Measurements from ENCODE around the gene NWD2.
"Not testable (repeated sequence)": the region's sequence is repeated elsewhere in the genome, so short reads cannot be mapped to it uniquely, and the experiment has no call there.

Gene NWD2

GRCh38 chr4:37473807-37474206 lies 229.3 kb downstream of the NWD2 start:
- DNase-seq, result no peak

DNA sequence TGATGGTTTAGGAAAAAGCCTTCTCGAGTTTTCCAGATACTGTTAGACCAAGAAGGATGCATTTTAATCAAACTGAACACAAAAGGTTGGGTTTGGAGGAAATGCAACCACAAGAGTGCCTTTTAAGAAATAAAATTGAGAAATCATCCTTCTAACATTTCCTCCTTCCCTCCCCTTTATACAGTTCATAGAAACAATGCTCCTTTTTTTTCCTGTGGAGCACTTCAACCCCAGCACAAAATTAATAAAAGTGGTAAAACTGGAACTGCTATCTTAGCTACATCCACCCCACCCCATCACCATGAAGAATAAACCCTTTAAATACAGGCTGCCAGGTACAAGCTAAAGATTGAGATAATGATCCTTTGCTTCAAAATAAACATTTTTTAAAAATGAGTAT lies 230.5 kb downstream of the NWD2 start:
- no peak for DNase-seq

DNA sequence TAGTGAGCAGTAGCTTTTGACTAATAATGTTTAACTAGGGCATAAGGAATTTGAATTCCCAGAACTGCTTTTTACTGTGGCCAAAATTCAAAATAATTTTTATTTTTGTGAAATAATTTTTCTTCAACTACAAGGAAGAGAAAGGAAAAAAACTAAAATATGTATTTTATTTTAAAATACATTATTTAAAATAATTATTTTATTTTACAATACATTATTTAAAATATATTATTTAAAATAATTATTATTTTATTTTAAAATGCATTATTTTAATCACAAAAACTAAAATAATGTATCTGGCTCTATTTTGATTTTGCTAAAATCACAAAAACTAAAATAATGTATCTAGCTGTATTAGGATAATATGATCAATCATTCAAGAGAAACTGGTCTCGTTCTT lies 231.2 kb downstream of the NWD2 start:
- DNase-seq, result no peak

DNA sequence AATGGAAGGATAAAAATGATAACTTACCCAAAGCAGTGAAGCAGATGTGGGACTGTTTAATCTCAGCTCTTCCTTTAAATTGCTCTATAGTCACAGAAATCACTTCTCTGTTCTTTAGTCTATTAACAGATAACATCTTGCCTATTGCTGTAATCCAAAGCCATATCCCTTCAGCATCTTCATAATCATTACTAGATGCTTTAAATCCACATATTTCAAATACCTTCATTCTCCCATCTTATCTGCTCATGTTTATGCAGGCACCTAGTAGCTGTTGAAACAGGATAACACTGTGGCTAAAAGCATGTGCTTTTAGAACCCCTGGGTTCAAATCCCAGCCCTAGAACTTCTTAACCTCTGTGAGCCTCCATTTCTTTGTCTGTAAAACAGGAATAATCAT lies 231.7 kb downstream of the NWD2 start:
- DNase-seq, result no peak

- DNase-seq, result no peak
These were observed 232.1 kb downstream of the NWD2 start for GRCh38 chr4:37476691-37477090.

GRCh38 chr4:37477126-37477525 lies 232.6 kb downstream of the NWD2 start:
- DNase-seq, result no peak

GRCh38 chr4:37478151-37478550 lies 233.6 kb downstream of the NWD2 start:
- no peak for DNase-seq

GRCh38 chr4:37480509-37480908 lies 236.0 kb downstream of the NWD2 start:
- DNase-seq, result no peak

GRCh38 chr4:37481547-37482122 lies 237.1 kb downstream of the NWD2 start:
- DNase-seq, result no peak

GRCh38 chr4:37482236-37482913 lies 237.8 kb downstream of the NWD2 start:
- no peak for DNase-seq

DNA sequence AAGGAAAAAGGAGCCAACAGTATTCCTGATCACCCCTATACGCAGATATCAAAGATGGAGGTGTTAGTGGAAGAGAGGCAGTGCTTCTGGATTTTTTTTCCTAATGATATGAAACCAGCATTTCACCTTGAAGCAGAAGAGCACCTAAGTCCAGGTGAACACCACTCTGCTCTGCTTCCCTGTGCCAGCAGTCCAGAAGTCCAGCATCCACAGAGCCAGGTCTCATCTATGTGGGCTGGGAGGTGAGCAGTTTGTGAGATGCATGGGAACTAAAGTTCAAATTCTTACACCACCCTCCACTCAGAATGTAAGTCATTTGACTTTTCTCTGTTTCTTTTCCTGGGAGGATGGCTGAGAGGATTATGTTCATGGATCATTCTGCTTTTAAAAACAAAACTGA lies 239.1 kb downstream of the NWD2 start:
- DNase-seq, result no peak

DNA sequence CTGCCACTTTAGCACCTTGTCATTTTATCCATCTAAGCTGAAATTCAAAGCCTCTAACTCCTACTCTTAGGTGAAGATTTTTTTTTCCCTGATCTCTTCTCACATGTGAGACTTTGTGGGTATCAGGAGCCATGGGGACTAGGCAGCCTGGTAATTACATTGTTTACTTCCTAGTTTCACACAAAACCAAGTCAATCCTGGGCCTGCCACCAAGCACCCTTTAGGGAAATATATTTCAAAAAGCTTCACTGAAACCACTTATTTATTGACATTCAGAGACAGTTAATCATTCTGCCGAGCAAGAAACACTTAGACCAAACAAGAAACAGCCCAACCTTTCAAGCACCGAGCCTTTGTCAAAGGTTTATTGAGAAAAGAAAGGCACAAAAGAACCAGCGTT lies 241.6 kb downstream of the NWD2 start:
- no peak for DNase-seq

DNA sequence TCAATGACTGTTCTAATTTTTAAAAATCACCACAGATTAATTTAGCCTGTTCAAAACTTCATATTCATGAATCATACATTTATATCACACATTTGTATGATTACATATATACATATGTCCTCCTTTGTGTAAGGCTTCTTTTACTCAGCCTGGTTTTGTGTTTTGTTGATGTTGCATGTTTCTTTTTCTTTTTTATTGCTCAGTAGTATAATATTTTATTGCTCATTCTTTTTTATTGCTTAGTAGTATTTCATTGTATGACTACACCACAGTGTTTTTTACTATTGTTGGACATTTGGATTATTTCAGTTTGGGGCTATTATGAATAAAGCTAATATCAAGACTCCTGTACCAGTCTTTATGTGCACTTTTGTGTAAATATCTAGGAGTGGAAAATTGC lies 243.1 kb downstream of the NWD2 start:
- no peak for DNase-seq

GRCh38 chr4:37489697-37490096 lies 245.2 kb downstream of the NWD2 start:
- DNase-seq, result no peak

DNA sequence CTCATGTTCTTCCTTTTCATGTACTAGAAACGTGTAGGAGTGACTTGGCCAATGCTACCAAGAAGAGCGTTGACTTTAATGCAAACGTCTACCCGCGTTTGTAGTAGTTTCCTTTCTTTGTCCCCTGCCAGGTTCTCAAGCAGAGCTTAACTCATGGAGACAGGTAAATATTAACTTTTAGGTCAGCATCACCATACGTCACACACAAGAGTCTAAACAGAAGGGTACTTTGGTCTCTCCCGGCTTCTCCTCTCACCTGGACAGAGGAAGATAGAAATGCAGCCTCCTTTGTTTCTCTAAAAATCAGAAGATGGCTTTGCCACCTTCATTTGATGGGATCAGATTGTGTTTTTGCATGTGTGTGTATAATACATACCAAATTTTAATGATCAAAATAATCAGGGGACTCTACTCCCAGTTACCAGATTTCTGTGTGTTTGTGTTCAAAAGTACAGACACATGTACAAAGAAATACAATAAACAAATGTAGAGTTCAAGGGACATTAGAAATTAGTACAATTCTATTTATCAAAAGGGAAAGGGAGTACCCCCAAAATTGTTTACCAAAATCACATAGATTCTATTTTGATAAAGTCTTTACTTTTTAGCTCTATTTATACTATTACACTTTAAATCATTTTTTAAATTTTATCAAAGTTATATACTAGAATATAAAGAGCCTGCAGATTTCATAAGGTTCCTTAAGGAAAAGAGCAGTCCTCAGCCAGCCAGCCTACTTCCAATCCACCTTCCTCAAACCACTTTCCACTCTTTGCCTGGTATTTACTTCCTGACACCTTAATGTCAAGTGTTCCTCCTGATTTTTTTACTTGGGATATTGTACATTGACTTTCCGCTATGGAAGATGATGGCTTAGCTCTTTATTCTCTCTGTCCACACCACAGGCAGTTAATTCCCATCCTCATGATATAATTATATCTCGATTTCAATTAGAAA lies 246.1 kb downstream of the NWD2 start:
- no peak for DNase-seq

- not testable (repeated sequence) for DNase-seq
These were observed 250.8 kb downstream of the NWD2 start for GRCh38 chr4:37495353-37495752.

Data from 8988T (cell line).